Choroid plexus epithelial cell (primary cell): ENCODE results near the gene GAS2L3.

Experiments
- DNase-seq: peaks from one replicate; pipeline ENCODE4 v3.0.0-alpha.2; 2010; ENCODE audit warnings: low read depth
- H3K4me3 ChIP-seq: 2 replicates; pipeline ENCODE4 v1.5.1; 2011; ENCODE audit warnings: low read depth, mild to moderate bottlenecking, control low read depth, low read length, moderate library complexity
- TF ChIP-seq, protein P1 (sequence below): conservative IDR thresholded peaks from 2 replicates; pipeline ENCODE4 v1.5.1; 2011; ENCODE audit warnings: low read depth, mild to moderate bottlenecking, control low read depth, inconsistent platforms, low read length, moderate library complexity

The GAS2L3 gene

DNA sequence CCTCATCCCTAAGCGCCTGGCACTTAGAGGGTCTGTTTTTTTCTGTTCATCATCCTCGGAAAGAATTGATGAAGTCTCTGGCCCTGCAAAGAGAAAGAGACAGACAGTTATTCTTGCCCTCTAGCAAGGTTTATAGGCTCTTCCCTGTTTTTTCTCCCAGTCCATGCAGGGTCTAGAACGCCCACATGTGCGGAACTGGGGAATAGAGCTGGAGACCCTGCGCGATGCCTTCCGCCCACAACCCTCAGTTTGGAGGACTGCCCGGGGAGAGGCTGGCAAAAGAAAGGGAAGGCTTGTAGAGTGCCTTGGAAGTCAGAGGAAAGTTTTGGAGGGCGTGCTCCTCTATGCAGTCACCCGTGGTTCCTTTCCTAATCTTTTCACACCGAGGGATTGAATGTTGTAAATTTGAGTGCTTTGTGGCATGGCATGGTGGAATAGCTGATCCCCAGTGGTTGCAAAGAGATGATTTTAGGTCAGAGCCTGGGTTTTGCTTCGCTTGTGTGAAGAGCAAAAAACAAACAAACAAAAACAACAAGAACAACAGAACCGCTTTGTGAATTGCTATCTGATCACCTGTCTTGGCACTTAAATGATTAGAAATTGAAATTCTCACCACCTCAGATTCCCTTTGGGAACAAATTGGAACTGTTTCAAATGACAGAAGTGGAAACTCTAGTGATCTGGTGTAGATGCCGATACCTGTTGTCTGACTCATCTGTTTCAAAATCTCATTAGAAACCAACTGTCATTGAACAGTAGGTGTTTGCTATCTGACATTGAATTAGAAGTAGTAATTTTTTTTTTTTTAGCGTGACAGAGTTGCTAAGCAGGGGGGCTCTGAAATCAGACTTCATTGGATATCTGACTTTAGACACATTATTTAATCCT lies 947 bp downstream of the GAS2L3 start:
- peak overlapping the region; percentile 80 for H3K4me3 ChIP-seq
- TF ChIP-seq, protein P1, sequence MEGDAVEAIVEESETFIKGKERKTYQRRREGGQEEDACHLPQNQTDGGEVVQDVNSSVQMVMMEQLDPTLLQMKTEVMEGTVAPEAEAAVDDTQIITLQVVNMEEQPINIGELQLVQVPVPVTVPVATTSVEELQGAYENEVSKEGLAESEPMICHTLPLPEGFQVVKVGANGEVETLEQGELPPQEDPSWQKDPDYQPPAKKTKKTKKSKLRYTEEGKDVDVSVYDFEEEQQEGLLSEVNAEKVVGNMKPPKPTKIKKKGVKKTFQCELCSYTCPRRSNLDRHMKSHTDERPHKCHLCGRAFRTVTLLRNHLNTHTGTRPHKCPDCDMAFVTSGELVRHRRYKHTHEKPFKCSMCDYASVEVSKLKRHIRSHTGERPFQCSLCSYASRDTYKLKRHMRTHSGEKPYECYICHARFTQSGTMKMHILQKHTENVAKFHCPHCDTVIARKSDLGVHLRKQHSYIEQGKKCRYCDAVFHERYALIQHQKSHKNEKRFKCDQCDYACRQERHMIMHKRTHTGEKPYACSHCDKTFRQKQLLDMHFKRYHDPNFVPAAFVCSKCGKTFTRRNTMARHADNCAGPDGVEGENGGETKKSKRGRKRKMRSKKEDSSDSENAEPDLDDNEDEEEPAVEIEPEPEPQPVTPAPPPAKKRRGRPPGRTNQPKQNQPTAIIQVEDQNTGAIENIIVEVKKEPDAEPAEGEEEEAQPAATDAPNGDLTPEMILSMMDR: no peak
- no peak for DNase-seq

DNA sequence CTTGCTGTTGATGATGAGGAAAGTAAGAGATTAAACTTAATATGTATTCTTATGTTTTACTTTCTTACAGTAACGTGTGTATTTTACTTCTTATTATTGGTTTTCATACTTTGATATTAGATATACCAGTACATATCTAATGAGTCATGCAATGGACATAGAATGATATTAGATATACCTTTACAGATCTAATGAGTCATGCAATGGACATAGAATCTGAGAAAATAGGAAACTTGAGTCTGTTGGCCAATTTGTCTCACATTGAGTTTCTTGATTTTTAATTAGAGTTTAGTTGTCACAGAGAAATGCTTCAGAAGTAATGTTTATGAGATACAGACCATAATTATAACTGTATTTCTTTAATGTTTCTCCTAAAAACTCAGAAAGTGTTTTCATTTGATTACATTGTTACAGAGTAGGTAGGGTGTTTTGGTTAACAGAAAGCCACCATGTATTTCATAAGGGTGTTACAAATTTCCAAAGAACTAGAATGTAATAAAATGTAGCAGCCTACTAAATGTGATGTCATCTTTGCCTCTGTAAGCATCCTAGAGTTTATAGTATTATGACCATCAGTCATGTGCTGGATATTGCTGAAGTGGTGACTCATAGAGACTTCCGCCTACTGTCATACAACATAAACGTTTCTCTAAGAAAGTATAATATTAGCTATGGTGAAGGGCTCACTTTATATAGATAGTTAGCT lies 3.0 kb downstream of the GAS2L3 start:
- peak; percentile 93 for DNase-seq

DNA sequence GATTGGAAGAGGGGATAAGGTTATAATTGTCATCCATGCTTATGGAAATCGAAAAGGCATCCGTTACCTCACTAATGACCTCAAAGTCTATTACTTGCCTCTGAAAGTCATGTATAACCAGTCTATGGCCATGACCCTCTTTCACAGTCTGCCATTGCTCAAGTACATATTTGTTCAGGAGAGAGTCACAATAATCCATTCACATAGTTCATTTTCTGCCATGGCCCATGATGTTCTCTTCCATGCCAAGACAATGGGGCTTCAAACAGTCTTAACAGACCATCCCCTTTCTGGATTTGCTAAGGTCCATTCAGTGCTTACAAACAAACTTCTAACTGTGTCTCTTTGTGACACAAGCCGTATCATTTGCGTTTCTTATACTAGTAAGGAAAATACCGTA lies 5.4 kb downstream of the GAS2L3 start:
- H3K4me3 ChIP-seq: no peak overlapping the region
- TF ChIP-seq, protein P1: no peak
- DNase-seq: no peak

More for the DNA sequence above, 3.0 kb downstream of the GAS2L3 start:
- TF ChIP-seq, protein P1: no peak
- H3K4me3 ChIP-seq: no peak overlapping the region

DNA sequence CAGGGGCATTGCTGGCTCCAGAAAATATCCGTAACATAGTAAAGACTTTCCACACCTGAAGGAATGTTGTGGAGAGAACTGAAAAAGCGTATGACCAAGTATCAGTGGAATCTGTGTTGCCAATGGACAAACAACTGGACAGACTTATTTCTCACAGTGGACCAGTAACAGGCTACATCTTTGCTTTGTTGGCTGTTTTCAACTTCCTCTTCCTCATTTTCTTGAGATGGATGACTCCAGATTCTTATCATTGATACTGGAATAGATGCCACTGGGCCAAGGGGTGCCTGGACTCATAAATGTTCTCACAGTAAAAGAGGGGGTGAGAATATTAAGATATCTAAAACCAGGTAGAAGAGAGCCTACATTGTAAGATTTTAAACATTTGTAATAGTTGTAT lies 6.4 kb downstream of the GAS2L3 start:
- DNase-seq: no peak
- TF ChIP-seq, protein P1: no peak
- no peak overlapping the region for H3K4me3 ChIP-seq

DNA sequence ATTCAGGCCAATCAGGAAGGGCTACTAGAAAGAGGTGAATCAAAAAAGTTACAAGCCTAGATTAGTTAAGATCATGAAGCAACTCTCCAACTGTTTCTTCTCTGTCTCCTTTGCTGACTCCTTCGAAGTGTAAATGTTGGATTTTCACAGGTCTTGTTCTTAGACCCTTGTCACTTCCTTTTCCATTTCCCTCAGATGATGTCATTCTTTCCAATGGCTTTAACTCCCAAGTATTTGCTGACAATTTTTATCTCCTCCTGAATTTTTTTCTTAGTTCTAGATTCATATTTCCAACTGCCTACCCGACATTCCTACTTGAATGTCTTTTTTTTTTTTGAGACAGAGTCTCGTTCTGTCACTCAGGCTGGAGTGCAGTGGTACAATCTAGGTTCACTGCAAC lies 10.8 kb downstream of the GAS2L3 start:
- TF ChIP-seq, protein P1: no peak
- DNase-seq: no peak
- H3K4me3 ChIP-seq: no peak overlapping the region

DNA sequence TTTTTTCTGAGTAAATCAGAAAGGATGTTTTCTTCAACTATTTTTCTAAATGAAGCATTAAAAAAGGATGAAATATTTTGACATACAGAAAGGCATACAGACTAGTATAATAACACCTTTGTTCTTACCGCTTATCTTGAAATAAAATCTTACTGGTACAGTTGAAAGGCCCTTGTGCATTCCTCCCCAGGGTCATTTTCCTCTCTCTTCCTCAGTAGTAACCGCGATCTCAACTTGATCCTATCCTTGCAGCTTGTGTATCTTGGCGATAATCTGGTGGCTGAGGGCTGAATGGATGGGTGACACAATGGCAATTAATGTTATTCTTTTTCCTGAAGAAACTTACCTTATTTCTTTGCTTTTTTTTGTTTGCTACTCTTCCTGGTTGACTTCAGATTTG lies 18.5 kb downstream of the GAS2L3 start:
- TF ChIP-seq, protein P1: no peak
- no peak for DNase-seq
- no peak overlapping the region for H3K4me3 ChIP-seq
